Sigmoid colon (tissue), 4 donors: ENCODE data around the gene PHACTR3.

Experiments
- CTCF ChIP-seq, 4 experiments: fragments of 450-650 bp in 3 of 4; fragments of 200-600 bp in 1 of 4; IDR thresholded peaks; one replicate each; pipeline ENCODE4 v1.5.1; 2016 to 2019; ENCODE audit warnings: antibody characterized with exemption in 4 of 4, mild to moderate bottlenecking in 3 of 4, moderate library complexity in 2 of 4
- POLR2A ChIP-seq, 2 donors: fragments of 450-650 bp; IDR thresholded peaks; one replicate each; pipeline ENCODE4 v1.6.1; 2016; ENCODE audit warnings: antibody characterized with exemption in 2 of 2, mild to moderate bottlenecking in 2 of 2, moderate library complexity in 2 of 2
- POLR2AphosphoS5 ChIP-seq, 4 donors: sonication (generic); formaldehyde crosslinking; IDR thresholded peaks; one replicate each; pipeline ENCODE4 v1.6.1; 2017; ENCODE audit warnings: antibody characterized with exemption in 4 of 4

DNA sequence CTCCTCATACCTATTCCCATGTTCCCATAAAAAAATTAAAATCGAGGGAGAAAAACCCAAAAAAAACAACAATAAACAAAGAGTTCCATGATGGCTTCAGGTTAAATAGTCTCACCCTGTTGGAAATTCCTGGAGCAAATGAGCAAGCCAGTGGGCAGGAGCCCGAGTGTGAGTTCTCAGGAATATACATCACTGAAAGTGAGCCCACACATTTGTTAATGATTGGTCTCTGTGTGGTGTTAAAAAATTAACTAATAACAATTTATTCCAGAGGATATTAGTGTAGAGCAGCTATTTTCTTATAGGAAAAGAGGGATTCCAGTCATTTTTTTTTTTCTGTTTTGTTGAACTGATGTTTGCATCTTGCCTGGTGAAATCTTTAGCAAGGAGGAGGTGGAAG, 12.9 kb downstream of the PHACTR3 start:
- no peak for TF ChIP-seq CTCF (IDR thresholded peaks at IDR 0.05)
- TF ChIP-seq POLR2AphosphoS5 (IDR thresholded peaks at IDR 0.05) = no peak
- no peak for TF ChIP-seq POLR2A (IDR thresholded peaks at IDR 0.05)
